ENCODE measurements around the gene EZH1. TPM values are rescaled to one million over a fixed set of nuclear protein-coding genes. Genes with fewer than 3 reads are reported as not detected.
"Not testable (repeated sequence)": the region's sequence is repeated elsewhere in the genome, so short reads cannot be mapped to it uniquely, and the experiment has no call there.

Gene EZH1
- polyA plus RNA-seq, 3 donors from 2014 or later, result 9.8 to 32.3 (median 19.5) TPM

- Mint-ChIP-seq H3K9me3 (peaks cover 0 to 4% (median 0%) of the 10 kb centered on the region in 6 donors), H3K27me3 (ENCODE audit: low read depth in 3 of 3) (peaks cover 6 to 36% (median 23%) of the 10 kb centered on the region in 3 donors), H3K4me3 (peak within 1 kb of the TSS; percentile 43 to 62 (median 47)), H3K27ac (no peak within 1 kb of the TSS), H3K4me1 (peaks cover 4 to 8% of the 10 kb centered on the region in 2 donors), H3K36me3 (peaks cover 0 to 3% (median 0%) of the 10 kb centered on the region in 3 donors)
- DNase-seq, result peak in 1 of 3 donors; percentile 9
Measured at GRCh38 chr17:42760652-42761581, 16.1 kb upstream of the EZH1 start, which contains the start of gene RAMP2. Gene RAMP2 (plus strand): TSS chr17:42761227. CDS start chr17:42761262, 35 bp downstream.

DNA sequence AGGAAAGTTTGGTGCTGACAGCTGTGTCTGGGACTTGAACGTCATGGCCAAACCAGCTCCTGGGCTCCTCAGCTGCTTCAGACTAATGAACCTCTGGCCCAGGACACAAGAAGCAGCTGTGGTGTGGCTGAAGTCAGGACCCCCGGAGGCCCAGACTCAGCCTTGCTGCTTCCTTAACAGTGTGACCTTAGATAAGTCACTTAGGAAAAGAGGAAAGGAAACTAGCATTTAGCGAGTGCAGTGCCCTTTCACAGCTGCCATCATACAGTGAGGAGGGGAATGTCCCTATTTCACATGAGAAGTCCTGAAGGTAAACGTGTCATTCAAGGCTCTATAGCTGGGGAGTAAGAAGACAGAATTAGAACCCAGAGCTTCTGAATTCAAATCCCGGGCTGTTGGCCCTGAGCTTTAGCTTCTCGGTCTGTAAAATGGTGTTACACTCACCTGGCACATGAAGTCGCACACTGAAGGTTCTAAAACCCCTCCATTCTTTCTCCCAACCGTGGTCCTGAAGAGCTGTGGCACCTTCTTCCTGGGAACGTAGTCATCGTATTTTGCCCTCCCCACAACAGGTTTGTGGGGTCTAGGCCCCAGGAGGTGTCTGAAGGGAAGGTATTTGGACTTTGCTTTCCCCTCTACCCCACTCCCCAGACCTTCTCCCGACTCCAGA lies 15.3 kb upstream of the EZH1 start:
- peaks cover 0 to 3% (median 0%) of the 10 kb centered on the region in 3 donors for H3K36me3 Mint-ChIP-seq
- peak overlapping the region; percentile 31 to 54 (median 42) for H3K4me3 Mint-ChIP-seq
- no peak overlapping the region for H3K27ac Mint-ChIP-seq
- peaks cover 7 to 36% (median 21%) of the 10 kb centered on the region in 3 donors for H3K27me3 Mint-ChIP-seq (ENCODE audit: low read depth in 3 of 3)
- peaks cover 4 to 8% of the 10 kb centered on the region in 2 donors for H3K4me1 Mint-ChIP-seq
- no peak for DNase-seq
- peaks cover 0 to 4% (median 0%) of the 10 kb centered on the region in 6 donors for H3K9me3 Mint-ChIP-seq

- no peak for DNase-seq
- Mint-ChIP-seq H3K36me3 (no peaks in the 10 kb centered on the region), H3K27ac (no peak overlapping the region), H3K4me3 (no peak overlapping the region), H3K9me3 (no peaks in the 10 kb centered on the region), H3K27me3 (ENCODE audit: low read depth in 3 of 3) (peaks cover 10 to 24% (median 14%) of the 10 kb centered on the region in 3 donors), H3K4me1 (no peaks in the 10 kb centered on the region)
Measured at GRCh38 chr17:42754782-42755181, 9.9 kb upstream of the EZH1 start.

- no peak overlapping the region for H3K4me3 Mint-ChIP-seq
- H3K36me3 Mint-ChIP-seq, result no peaks in the 10 kb centered on the region
- peaks cover 4 to 19% (median 9%) of the 10 kb centered on the region in 3 donors for H3K27me3 Mint-ChIP-seq (ENCODE audit: low read depth in 3 of 3)
- no peaks in the 10 kb centered on the region for H3K4me1 Mint-ChIP-seq
- no peaks in the 10 kb centered on the region for H3K9me3 Mint-ChIP-seq
- no peak overlapping the region for H3K27ac Mint-ChIP-seq
- no peak for DNase-seq
Measured at GRCh38 chr17:42751628-42752027, 6.8 kb upstream of the EZH1 start.

GRCh38 chr17:42750739-42751344 lies 6.0 kb upstream of the EZH1 start:
- no peak overlapping the region for H3K4me3 Mint-ChIP-seq
- no peak overlapping the region for H3K27ac Mint-ChIP-seq
- H3K9me3 Mint-ChIP-seq, result no peaks in the 10 kb centered on the region
- H3K4me1 Mint-ChIP-seq, result no peaks in the 10 kb centered on the region
- DNase-seq, result no peak
- H3K36me3 Mint-ChIP-seq, result no peaks in the 10 kb centered on the region
- peaks cover 1 to 19% (median 8%) of the 10 kb centered on the region in 3 donors for H3K27me3 Mint-ChIP-seq (ENCODE audit: low read depth in 3 of 3)

- Mint-ChIP-seq H3K27me3 (ENCODE audit: low read depth in 3 of 3) (peaks cover 3 to 22% (median 6%) of the 10 kb centered on the region in 3 donors), H3K36me3 (no peaks in the 10 kb centered on the region), H3K9me3 (no peaks in the 10 kb centered on the region), H3K27ac (no peak overlapping the region), H3K4me3 (no peak overlapping the region), H3K4me1 (peaks cover 9 to 11% of the 10 kb centered on the region in 2 donors)
- no peak for DNase-seq
Measured at GRCh38 chr17:42748908-42749798, 4.3 kb upstream of the EZH1 start.

- no peak for DNase-seq
- Mint-ChIP-seq H3K9me3 (no peaks in the 10 kb centered on the region), H3K36me3 (no peaks in the 10 kb centered on the region), H3K4me1 (peaks cover 15 to 17% of the 10 kb centered on the region in 2 donors), H3K27ac (no peak overlapping the region), H3K27me3 (ENCODE audit: low read depth in 3 of 3) (peaks cover 3 to 18% (median 6%) of the 10 kb centered on the region in 3 donors), H3K4me3 (no peak overlapping the region)
Measured at GRCh38 chr17:42748202-42748907, 3.5 kb upstream of the EZH1 start.

DNA sequence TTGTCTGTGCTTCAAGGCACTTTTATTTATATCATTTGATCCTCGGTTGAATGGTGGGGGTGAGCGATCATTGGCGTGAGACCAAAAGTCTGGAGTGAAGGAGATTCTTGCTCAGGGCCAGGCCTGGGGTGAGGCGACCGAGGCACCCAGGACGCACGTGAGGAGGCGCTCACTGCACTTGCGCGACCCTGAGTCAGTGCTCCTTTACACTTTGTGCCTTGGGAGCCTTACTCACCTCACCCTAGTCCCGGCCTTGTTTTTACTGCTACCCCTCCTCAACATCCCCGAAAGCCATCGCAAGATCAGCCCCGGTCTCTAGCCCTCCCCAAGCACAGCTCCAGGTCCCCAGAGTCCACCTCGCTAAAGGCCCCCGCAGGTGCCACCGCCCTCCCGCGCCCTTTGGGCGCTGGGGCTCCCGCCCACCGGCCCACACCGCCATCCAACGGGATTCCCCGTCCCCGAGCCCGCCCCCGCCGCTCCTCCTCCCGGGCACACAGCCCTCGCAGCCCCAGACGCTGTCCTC lies 496 bp downstream of the EZH1 start:
- Mint-ChIP-seq H3K9me3 (no peaks in the 10 kb centered on the region), H3K27me3 (ENCODE audit: low read depth in 3 of 3) (peaks cover 3 to 14% (median 4%) of the 10 kb centered on the region in 3 donors), H3K4me1 (peaks cover 21 to 23% of the 10 kb centered on the region in 2 donors), H3K4me3 (peak overlapping the region; percentile 91 to 98 (median 94)), H3K27ac (peak overlapping the region; percentile 75 to 97 (median 90)), H3K36me3 (no peaks in the 10 kb centered on the region)
- no peak for DNase-seq

GRCh38 chr17:42743595-42744282 lies 1.1 kb downstream of the EZH1 start:
- Mint-ChIP-seq H3K4me1 (peaks cover 21 to 23% of the 10 kb centered on the region in 2 donors), H3K27me3 (ENCODE audit: low read depth in 3 of 3) (peaks cover 2 to 14% (median 4%) of the 10 kb centered on the region in 3 donors), H3K4me3 (peak overlapping the region; percentile 91 to 98 (median 94)), H3K36me3 (no peaks in the 10 kb centered on the region), H3K27ac (peak overlapping the region; percentile 75 to 97 (median 90)), H3K9me3 (no peaks in the 10 kb centered on the region)
- DNase-seq, result no peak

GRCh38 chr17:42742916-42743315 lies 1.9 kb downstream of the EZH1 start:
- Mint-ChIP-seq H3K4me1 (peaks cover 21 to 23% of the 10 kb centered on the region in 2 donors), H3K27me3 (ENCODE audit: low read depth in 3 of 3) (peaks cover 2 to 11% (median 2%) of the 10 kb centered on the region in 3 donors), H3K4me3 (peak overlapping the region in 4 of 5 donors; percentile 32 to 61 (median 45))
- H3K9me3 Mint-ChIP-seq, H3K36me3 Mint-ChIP-seq, H3K27ac Mint-ChIP-seq, DNase-seq: not testable (repeated sequence)

- DNase-seq, result no peak
- Mint-ChIP-seq H3K4me3 (no peak overlapping the region), H3K27ac (no peak overlapping the region), H3K9me3 (no peaks in the 10 kb centered on the region), H3K27me3 (ENCODE audit: low read depth in 3 of 3) (peaks cover 2 to 3% (median 2%) of the 10 kb centered on the region in 3 donors), H3K36me3 (no peaks in the 10 kb centered on the region), H3K4me1 (peaks cover 22 to 31% of the 10 kb centered on the region in 2 donors)
Measured at GRCh38 chr17:42740699-42741098, 4.1 kb downstream of the EZH1 start.

DNA sequence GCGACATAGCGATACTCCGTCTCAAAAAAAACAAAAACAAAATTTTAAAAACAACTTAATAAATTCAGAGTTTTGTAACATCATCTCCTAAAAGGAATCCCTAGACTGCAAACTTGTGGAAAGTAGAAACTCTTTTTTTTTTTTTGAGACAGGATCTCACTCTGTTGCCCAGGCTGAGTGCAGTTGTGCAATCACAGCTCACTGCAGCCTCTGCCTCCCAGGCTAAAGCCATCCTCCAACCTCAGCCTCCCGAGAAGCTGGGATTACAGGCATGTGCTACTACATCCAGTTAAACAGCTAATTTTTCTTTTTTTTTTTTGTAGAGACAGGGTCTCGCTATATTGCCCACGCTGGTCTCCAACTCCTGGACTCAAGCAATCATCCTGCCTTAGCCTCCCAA lies 19.7 kb downstream of the EZH1 start:
- Mint-ChIP-seq H3K9me3 (no peaks in the 10 kb centered on the region), H3K36me3 (peaks cover 22 to 30% (median 25%) of the 10 kb centered on the region in 3 donors), H3K4me3 (no peak overlapping the region), H3K27me3 (ENCODE audit: low read depth in 3 of 3) (no peaks in the 10 kb centered on the region), H3K27ac (no peak overlapping the region), H3K4me1 (peaks cover 0 to 6% of the 10 kb centered on the region in 2 donors)
- DNase-seq, result no peak
